HG03558 (cell line): ENCODE results near the gene ARPIN.
"Not testable (repeated sequence)": the region's sequence is repeated elsewhere in the genome, so short reads cannot be mapped to it uniquely, and the experiment has no call there.

ENCODE experiments used
- ATAC-seq: cut with Tn5 transposase; IDR thresholded peaks from one replicate; pipeline ENCODE4 v1.9.1; 2021; ENCODE audit warnings: moderate number of reproducible peaks; ENCODE audit not compliant: unreplicated experiment; ENCODE audit errors: extremely low read depth

The ARPIN gene

DNA sequence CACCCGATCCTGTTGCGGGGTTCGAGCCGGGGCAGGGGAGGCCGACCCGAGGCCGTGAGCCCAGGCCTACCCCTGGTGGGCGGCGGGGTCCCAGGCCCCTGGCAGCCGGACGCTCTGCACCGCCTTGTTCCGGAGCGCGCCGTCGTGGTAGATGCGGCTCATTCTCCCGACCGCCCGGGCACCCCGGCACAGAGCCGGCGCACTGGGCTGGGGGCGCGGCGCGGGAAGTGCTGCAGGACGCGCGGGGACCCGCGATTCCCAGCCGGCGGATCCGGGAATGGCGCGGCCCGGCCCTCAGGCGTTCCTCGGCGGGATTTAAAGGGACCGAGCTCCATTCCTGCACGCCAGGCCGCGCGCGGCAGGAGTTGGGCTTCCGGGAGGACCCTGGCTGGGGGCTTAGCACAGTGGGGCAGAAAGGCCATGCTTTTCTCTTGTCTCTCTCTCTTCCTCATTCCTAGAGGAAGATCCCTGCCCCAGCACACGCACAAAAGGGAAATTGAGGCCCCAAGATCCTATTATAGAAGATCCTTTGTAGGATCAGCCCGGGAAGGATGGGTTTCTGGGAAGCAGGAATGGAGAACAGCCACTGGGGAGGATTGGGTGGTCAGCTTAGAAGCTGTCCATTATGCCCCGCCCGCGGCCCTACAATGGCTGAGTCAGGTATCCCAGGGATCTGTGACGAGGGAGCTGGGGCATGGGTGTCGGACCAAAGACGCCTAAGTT is at the start of gene ARPIN:
Gene ARPIN, minus strand, starts transcription at position 279 of the 723 bp plus-strand sequence. Its CDS starts 117 bp downstream, at position 162.
- no peak for ATAC-seq

- no peak for ATAC-seq
These were observed 45.5 kb upstream of the ARPIN start for GRCh38 chr15:89958107-89958805.

DNA sequence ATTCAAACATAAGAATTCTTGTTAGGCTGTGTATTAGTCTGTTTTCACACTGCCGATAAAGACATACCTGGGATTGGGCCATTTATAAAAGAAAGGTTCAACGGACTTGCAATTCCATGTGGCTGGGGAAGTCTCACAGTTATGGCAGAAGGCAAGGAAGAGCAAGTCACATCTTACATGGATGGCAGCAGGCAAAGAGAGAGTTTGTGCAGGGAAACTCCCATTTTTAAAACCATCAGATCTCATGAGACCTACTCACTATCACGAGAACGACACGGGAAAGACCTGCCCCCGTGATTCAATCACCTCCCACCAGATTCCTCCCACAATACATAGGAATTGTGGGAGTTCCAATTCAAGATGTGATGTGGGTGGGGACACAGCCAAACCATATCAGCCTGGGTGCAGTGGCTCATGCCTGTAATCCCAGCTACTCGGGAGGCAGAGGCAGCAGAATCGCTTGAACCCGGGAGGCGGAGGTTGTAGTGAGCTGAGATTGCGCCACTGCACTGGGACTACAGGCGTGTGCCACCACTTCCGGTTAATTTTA is 42.8 kb upstream of the ARPIN start:
- not testable (repeated sequence) for ATAC-seq

DNA sequence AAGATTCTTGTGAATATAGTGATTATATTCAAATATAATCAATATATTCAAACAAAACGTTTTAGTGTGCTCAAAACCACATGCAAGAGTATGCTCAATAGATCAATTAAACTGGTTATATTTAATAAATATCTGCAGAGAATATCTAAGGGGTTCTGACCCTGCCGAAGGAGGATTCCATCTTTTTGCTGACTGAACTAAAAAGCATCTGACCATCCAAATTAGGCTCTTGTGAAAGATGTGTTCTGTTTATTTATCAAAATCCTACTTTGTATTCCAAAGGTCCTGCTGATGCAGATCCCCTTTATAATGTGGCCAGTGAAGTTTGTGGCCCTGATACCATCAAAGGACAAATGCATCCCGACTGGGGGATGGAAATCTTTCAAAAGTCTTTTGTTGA is 41.8 kb upstream of the ARPIN start:
- ATAC-seq, result no peak

- ATAC-seq, result no peak
These were observed 36.0 kb upstream of the ARPIN start for GRCh38 chr15:89948796-89949195.

GRCh38 chr15:89947385-89947784 is 34.6 kb upstream of the ARPIN start:
- no peak for ATAC-seq

GRCh38 chr15:89946681-89947299 is 34.0 kb upstream of the ARPIN start:
- no peak for ATAC-seq

GRCh38 chr15:89943721-89944120 is 31.0 kb upstream of the ARPIN start:
- not testable (repeated sequence) for ATAC-seq

GRCh38 chr15:89939910-89940309 is 27.2 kb upstream of the ARPIN start:
- ATAC-seq, result no peak

DNA sequence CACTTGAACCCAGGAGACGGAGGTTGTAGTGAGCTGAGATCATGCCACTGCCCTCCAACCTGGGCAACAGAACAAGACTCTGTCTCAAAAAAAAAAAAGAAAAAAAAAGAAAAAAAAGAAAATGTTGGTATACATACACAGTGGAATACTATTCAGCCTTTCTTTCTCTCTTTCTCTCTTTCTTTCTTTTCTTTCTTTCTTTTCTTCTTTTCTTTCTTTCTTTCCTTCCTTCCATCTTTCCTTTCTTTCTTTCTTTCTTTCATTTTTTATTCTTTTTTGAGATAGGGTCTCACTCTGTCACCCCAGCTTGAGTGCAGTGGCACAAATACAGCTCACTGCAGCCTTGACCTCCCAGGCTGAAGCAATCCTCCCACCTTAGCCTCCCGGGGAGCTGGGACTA is 26.6 kb upstream of the ARPIN start:
- ATAC-seq, result not testable (repeated sequence)

- no peak for ATAC-seq
These were observed 24.9 kb upstream of the ARPIN start for GRCh38 chr15:89937365-89938350.

- no peak for ATAC-seq
These were observed 24.1 kb upstream of the ARPIN start for GRCh38 chr15:89936786-89937265.

- no peak for ATAC-seq
These were observed 23.5 kb upstream of the ARPIN start for GRCh38 chr15:89936051-89936785.

DNA sequence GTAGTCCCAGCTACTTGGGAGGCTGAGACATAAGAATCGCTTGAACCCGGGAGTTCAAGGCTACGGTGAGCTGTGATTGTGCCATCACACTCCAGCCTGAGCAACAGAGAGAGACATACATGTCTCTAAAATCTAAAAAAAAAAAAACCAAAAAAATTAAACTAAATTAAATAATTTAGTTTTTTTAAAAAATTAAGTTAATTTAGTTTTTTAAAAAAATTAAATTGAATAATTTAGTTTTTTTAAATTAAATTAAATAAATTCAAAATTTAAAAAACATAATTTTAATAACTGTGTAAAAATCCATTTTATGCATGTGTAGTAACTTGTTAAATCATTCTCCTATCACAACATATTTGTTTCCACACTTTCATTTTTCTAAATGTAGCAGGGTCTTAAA is 20.1 kb upstream of the ARPIN start:
- ATAC-seq, result no peak

DNA sequence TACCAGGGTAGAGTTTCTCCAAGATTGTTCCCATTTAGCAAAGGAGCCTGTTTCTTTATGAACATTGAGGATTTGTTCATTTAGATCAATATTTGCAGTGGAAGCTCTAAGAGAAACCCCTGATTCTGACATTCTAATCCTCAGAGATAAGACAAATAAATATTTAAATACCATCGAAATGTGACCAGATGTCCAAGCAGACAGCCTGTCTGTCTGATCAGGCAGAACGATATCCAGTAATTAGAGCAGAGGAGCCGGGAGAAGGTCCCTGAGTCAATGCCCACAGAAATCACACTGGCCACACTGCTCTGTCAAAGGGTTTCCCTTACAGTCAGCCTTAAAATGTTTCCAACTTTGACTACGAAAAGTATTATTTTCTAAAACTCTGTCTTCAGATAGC is 15.7 kb upstream of the ARPIN start:
- no peak for ATAC-seq

- ATAC-seq, result no peak
These were observed 13.4 kb upstream of the ARPIN start for GRCh38 chr15:89926158-89926557.

- no peak for ATAC-seq
These were observed 4.8 kb upstream of the ARPIN start for GRCh38 chr15:89917442-89918101.

DNA sequence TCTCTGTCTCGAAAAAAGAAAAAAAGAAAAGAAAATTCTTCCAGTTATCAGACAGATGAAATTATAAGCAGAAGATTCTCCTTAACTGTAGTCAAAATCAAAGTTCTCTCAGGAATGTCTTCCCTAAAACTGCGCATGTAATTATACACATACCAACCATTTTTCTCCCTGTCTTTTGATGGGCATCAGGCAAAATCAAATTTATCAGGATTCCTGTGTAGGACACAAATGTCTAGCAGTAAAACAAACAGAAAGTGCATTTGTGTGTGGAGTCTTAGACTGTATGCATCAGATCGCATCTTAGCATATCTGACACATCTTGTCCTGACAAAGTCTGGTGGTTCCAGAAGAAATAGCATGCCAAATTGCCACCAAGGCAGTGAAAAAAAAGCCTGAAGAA is 3.9 kb upstream of the ARPIN start:
- ATAC-seq, result no peak
